Adrenal gland (tissue), 12 donors: Measurements from ENCODE around the gene LPAR5. TPM values are rescaled to one million over a fixed set of nuclear protein-coding genes. Genes with fewer than 3 reads are reported as not detected.

Source experiments
- DNase-seq, 7 donors: peaks; one replicate each; pipeline ENCODE4 v3.0.0-alpha.2; 2019 to 2020
- H3K27ac ChIP-seq, 5 donors: fragments of 200-600 bp; sonication (generic) in 4 of 5; 1 replicate in 3 of 5; 2 replicates in 2 of 5; pipeline versions ENCODE4 v1.5.1 to v1.8.0; 2016 to 2020; ENCODE audit warnings: mild to moderate bottlenecking in 1 of 5
- H3K27me3 ChIP-seq: fragments of 200-600 bp; 2 replicates; pipeline ENCODE4 v1.8.0; 2021
- H3K36me3 ChIP-seq, 2 donors: fragments of 200-600 bp; replicated peaks in 1 of 2; 1 replicate in 1 of 2; 2 replicates in 1 of 2; pipeline versions ENCODE4 v1.5.1 to v1.8.0; 2018 to 2022
- H3K4me1 ChIP-seq, 2 donors: fragments of 200-600 bp; replicated peaks in 1 of 2; 1 replicate in 1 of 2; 2 replicates in 1 of 2; pipeline versions ENCODE4 v1.5.1 to v1.8.0; 2018 to 2021
- H3K4me3 ChIP-seq, 4 donors: fragments of 200-600 bp; sonication (generic) in 3 of 4; one replicate each; pipeline ENCODE4 v1.5.1; 2016 to 2018
- H3K9me3 ChIP-seq, 3 donors: fragments of 200-600 bp; sonication (generic) in 1 of 3; replicated peaks in 1 of 3; 1 replicate in 2 of 3; 2 replicates in 1 of 3; pipeline versions ENCODE4 v1.5.1 to v1.8.0; 2016 to 2021
- POLR2A ChIP-seq, 2 donors: fragments of 450-650 bp; IDR thresholded peaks; one replicate each; pipeline ENCODE4 v1.6.1; 2017; ENCODE audit warnings: antibody characterized with exemption in 2 of 2, mild to moderate bottlenecking in 2 of 2, moderate library complexity in 1 of 2
- WGBS, 4 donors: extraction: QIAGEN DNeasy Blood & Tissue Kit in 2 of 4; methylation state at CpG; one replicate each; pipeline versions ENCODE4 v1.1.5 to v1.1.7; 2013 to 2017; 5-methylcytosine and 5-hydroxymethylcytosine counted together
- intact Hi-C, 2 donors: fragments of 100-400 bp; cut with DNase I; formaldehyde crosslinking; loops; one replicate each; pipeline versions ENCODE4 v1.14.1 to v1.15.0; 2022 to 2023
- polyA plus RNA-seq, 3 donors: library from polyadenylated mRNA; stranded (reverse); fragments of 200-250 nt in 2 of 3; fragments of 350-450 nt in 1 of 3; fragmentation: Illumina TruSeq in 1 of 3; extraction: RNeasy Lipid Tissue Mini Kit (QIAGEN cat#74804) in 1 of 3; gene quantifications; one replicate each; pipeline ENCODE4 v1.2.3, GENCODE V29; 2013 to 2014
- total RNA-seq, 9 donors: library from RNA; depleted of rRNA in 4 of 9; stranded (reverse); fragments of >200 nt in 4 of 9; fragments of 120-200 nt in 1 of 9; fragmentation: NEBNext Ultra II Directional in 1 of 9; extraction: Animal tissue kit (Norgen Biotek cat#: 25700) in 1 of 9; gene quantifications; one replicate each; pipeline versions ENCODE4 v1.1.0 to v1.2.4, GENCODE V29; 2013 to 2023
- TF ChIP-seq, protein P1 (sequence below), 6 experiments: fragments of 450-650 bp in 4 of 6; fragments of 200-600 bp in 2 of 6; sonication (generic) in 1 of 6; IDR thresholded peaks; 1 replicate in 5 of 6; 2 replicates in 1 of 6; pipeline versions ENCODE4 v1.5.1 to v1.8.0; 2016 to 2021; ENCODE audit warnings: antibody characterized with exemption in 6 of 6, mild to moderate bottlenecking in 2 of 6, moderate library complexity in 1 of 6
- donor health status: healthy with polysubstance abuse.
- donor health status: Bipolar disorder and iron deficiency.
- donor health status: DM: yes; HTN: yes; CAD: no.
- donor health status: DM: no; HTN: no; CAD: no.
- donor health status: DM: no; HTN: no; CAD: no.
- donor health status: DM: yes; HTN: yes; CAD: no.

The LPAR5 gene
- total and polyA plus RNA-seq, 12 donors = 0.28 to 11.6 (median 4.7) TPM

DNA sequence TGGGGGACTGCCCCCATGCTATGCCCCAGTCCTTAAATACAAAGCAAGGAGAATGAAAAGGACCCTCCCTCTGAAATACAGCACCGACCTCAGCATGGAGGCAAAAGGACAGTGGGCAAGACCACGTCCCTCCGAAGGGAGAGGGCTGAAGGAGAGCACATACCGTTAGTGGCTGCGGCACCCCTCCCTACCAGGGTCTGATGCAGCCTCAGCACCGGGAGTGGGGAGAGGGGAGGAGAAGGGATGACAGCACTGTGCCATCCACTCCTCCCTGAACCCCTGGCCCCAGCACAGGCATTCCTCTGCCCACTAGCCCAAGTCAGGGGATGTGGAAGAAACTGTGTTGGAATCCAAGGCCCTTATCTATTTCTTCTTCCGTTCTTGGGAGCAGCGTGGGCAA is 15.1 kb upstream of the LPAR5 start:
- peaks cover 0 to 49% of the 10 kb centered on the region in 2 donors for H3K36me3 ChIP-seq
- TF ChIP-seq, protein P1, sequence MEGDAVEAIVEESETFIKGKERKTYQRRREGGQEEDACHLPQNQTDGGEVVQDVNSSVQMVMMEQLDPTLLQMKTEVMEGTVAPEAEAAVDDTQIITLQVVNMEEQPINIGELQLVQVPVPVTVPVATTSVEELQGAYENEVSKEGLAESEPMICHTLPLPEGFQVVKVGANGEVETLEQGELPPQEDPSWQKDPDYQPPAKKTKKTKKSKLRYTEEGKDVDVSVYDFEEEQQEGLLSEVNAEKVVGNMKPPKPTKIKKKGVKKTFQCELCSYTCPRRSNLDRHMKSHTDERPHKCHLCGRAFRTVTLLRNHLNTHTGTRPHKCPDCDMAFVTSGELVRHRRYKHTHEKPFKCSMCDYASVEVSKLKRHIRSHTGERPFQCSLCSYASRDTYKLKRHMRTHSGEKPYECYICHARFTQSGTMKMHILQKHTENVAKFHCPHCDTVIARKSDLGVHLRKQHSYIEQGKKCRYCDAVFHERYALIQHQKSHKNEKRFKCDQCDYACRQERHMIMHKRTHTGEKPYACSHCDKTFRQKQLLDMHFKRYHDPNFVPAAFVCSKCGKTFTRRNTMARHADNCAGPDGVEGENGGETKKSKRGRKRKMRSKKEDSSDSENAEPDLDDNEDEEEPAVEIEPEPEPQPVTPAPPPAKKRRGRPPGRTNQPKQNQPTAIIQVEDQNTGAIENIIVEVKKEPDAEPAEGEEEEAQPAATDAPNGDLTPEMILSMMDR (IDR thresholded peaks at IDR 0.05) = no peak
- no peak for TF ChIP-seq POLR2A (IDR thresholded peaks at IDR 0.05)
- no peak for DNase-seq
- H3K4me3 ChIP-seq = no peak overlapping the region
- no peaks in the 10 kb centered on the region for H3K9me3 ChIP-seq
- intact Hi-C loops = no loop called here
- H3K4me1 ChIP-seq = no peaks in the 10 kb centered on the region
- no peak overlapping the region for H3K27ac ChIP-seq
- H3K27me3 ChIP-seq = no peaks in the 10 kb centered on the region
- WGBS, 4 donors = 86 to 92% (median 90%) methylated on average over 8 of the region's 8 CpGs

DNA sequence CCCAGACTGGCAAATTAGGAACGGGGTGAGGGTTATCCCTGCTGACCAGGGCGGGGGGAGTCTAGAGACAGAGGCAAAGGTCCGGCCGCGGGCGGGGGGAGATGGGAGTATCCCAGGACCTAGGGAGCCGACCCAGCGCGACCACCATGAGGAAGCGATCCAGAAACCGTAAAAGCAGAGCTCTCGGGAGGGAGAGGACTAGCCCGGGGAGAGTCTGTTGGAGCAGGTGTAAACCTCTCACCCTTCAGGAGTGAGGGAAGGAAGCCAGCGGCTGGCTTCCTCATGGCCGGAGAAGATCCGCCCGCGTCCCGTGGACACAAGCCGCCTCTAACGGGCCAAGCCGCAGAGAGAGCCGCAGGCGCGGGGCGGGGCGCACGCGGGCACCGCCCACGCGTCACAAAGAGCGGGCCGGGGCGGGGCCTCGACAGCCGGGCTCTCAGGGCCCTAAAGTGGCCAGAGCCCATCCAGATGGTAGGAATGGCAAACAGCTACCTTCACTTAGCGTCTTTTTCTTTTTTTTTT is 11.4 kb upstream of the LPAR5 start, which contains the start of gene ACRBP:
ACRBP (minus strand) TSS at position 350 of the 522 bp plus-strand sequence; CDS start at position 284, 66 bp downstream.
- peak within 1 kb of the TSS in 2 of 4 donors; percentile 15 to 54 for H3K4me3 ChIP-seq
- H3K9me3 ChIP-seq = no peaks in the 10 kb centered on the region
- intact Hi-C loops = no loop called here
- H3K4me1 ChIP-seq = no peaks in the 10 kb centered on the region
- no peaks in the 10 kb centered on the region for H3K27me3 ChIP-seq
- TF ChIP-seq, protein P1 (IDR thresholded peaks at IDR 0.05) = no peak
- peak in 1 of 2 donors; percentile 15 for TF ChIP-seq POLR2A (IDR thresholded peaks at IDR 0.05)
- peaks cover 0 to 25% of the 10 kb centered on the region in 2 donors for H3K36me3 ChIP-seq
- DNase-seq = peak; percentile 74 to 85 (median 75)
- WGBS, 4 donors = 3 to 6% (median 4%) methylated on average over 25 to 38 of the region's 38 CpGs
- peak within 1 kb of the TSS in 2 of 5 donors; percentile 41 to 49 for H3K27ac ChIP-seq

DNA sequence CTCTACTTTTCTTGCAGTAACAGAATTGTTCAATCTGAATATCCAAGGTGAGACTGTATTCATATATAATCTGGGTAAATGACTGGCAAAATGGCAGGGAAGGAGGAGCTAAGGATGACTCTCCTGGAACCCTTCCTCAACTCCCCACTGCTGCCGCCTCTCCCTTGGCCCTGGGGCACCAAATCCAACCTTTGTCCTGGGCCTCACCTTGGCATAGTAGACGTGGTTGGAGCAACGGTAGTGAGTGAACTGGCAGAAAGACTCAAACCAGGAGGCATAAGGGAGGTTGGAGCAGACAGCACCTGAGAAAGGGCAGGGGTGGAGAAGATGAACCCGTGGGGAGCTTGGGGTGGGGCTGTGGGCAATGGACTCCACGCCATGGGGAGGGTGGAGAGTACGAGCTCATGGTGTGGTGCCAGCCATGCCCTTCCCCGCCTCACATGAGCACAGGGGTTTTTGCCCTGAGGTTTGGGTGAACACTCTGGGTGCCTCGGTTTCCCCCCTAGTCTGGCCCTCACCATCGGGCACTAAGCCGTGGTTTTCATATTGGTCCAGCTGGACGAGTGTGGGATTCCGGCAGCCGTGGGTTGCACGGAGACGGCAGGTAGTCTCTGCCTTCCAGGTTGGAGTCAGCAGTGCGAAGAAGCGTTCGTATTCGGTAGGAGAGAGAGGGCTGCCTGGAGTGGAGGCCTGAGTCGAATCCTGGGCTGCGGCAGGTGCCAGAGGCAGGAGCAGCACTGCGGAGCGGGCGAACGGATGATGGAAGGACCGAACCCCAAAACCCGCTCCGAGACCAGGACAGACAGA is 10.7 kb upstream of the LPAR5 start:
- no peaks in the 10 kb centered on the region for H3K27me3 ChIP-seq
- H3K9me3 ChIP-seq = no peaks in the 10 kb centered on the region
- DNase-seq = peak in 1 of 7 donors; percentile 23
- H3K36me3 ChIP-seq = peaks cover 0 to 21% of the 10 kb centered on the region in 2 donors
- TF ChIP-seq, protein P1 (IDR thresholded peaks at IDR 0.05) = no peak
- no peak for TF ChIP-seq POLR2A (IDR thresholded peaks at IDR 0.05)
- WGBS, 4 donors = 55 to 93% (median 59%) methylated on average over 10 to 28 of the region's 28 CpGs
- intact Hi-C loops = no loop called here
- H3K27ac ChIP-seq = peak overlapping the region in 2 of 5 donors; percentile 41 to 49
- H3K4me1 ChIP-seq = no peaks in the 10 kb centered on the region
- H3K4me3 ChIP-seq = peak overlapping the region in 2 of 4 donors; percentile 15 to 54

DNA sequence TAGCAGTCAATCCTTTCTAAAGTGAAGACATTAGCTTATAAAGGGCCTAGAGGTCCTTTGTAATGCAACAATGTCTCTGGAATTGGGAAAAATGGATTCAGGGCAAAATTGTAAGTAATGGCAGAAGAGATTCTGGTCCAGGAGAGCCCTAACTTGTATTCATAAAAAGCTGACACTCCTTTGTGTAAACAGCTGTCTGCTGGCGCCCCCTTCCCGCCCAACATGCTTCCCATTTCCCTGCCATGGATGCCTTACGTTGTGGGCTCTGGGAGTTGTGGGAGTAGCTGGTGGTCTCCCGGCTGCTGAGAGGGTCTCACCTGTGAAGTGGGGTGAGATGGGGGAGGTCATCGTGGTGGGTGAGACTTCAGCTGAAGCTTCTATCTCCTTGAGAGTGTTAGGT is 9.1 kb upstream of the LPAR5 start:
- no peaks in the 10 kb centered on the region for H3K4me1 ChIP-seq
- H3K36me3 ChIP-seq = peaks cover 0 to 6% of the 10 kb centered on the region in 2 donors
- 35 to 39% (median 37%) methylated on average over 3 to 5 of the region's 5 CpGs for WGBS, 4 donors
- peak in 1 of 7 donors; percentile 18 for DNase-seq
- H3K9me3 ChIP-seq = no peaks in the 10 kb centered on the region
- H3K27ac ChIP-seq = peak overlapping the region in 2 of 5 donors; percentile 41 to 62
- H3K27me3 ChIP-seq = no peaks in the 10 kb centered on the region
- H3K4me3 ChIP-seq = no peak overlapping the region
- TF ChIP-seq, protein P1 (IDR thresholded peaks at IDR 0.05) = peak in 1 of 6 experiments; percentile 17
- no peak for TF ChIP-seq POLR2A (IDR thresholded peaks at IDR 0.05)
- intact Hi-C loops = no loop called here
